Heart right ventricle (tissue), 16 donors: ENCODE data around the gene AKNA. TPM values are rescaled to one million over a fixed set of nuclear protein-coding genes. Genes with fewer than 3 reads are reported as not detected.
"Not testable (repeated sequence)": the region's sequence is repeated elsewhere in the genome, so short reads cannot be mapped to it uniquely, and the experiment has no call there.

ENCODE experiments used
- ATAC-seq, 8 donors: fragments of 200-7000 bp; cut with Tn5 transposase; one replicate each; pipeline ENCODE4 v1.9.1; 2020; ENCODE audit warnings: mild to moderate bottlenecking in 8 of 8, moderate library complexity in 8 of 8, moderate number of reproducible peaks in 1 of 8
- DNase-seq, 2 donors: peaks; one replicate each; pipeline ENCODE4 v3.0.0-alpha.2; 2020
- H3K27ac ChIP-seq, 10 donors: fragments of 200-600 bp; sonication (generic) in 2 of 10; one replicate each; pipeline versions ENCODE4 v1.5.0 to v1.8.0; 2020 to 2022; ENCODE audit warnings: mild to moderate bottlenecking in 3 of 10
- H3K27me3 ChIP-seq, 7 donors: fragments of 200-600 bp; one replicate each; pipeline ENCODE4 v1.8.0; 2021 to 2022; ENCODE audit warnings: mild to moderate bottlenecking in 2 of 7
- H3K36me3 ChIP-seq, 9 donors: fragments of 200-600 bp; sonication (generic) in 1 of 9; one replicate each; pipeline versions ENCODE4 v1.5.0 to v1.8.0; 2020 to 2022; ENCODE audit warnings: mild to moderate bottlenecking in 2 of 9
- H3K4me1 ChIP-seq, 9 donors: fragments of 200-600 bp; sonication (generic) in 1 of 9; one replicate each; pipeline versions ENCODE4 v1.5.0 to v1.8.0; 2020 to 2022; ENCODE audit warnings: mild to moderate bottlenecking in 4 of 9
- H3K4me3 ChIP-seq, 10 donors: fragments of 200-600 bp; sonication (generic) in 2 of 10; one replicate each; pipeline versions ENCODE4 v1.5.0 to v1.8.0; 2020 to 2022; ENCODE audit warnings: mild to moderate bottlenecking in 7 of 10, moderate library complexity in 2 of 10
- H3K9me3 ChIP-seq, 11 donors: fragments of 200-600 bp in 10 of 11; sonication (generic) in 2 of 11; one replicate each; pipeline versions ENCODE4 v1.5.0 to v1.8.0; 2013 to 2022; ENCODE audit warnings: mild to moderate bottlenecking in 2 of 11, control low read depth in 1 of 11, moderate library complexity in 1 of 11
- WGBS, 2 donors: extraction: QIAGEN DNeasy Blood & Tissue Kit; methylation state at CpG; one replicate each; pipeline ENCODE4 v1.1.7; 2013; ENCODE audit warnings: inconsistent platforms in 1 of 2; 5-methylcytosine and 5-hydroxymethylcytosine counted together
- intact Hi-C, 10 donors: fragments of 100-400 bp; cut with DNase I; formaldehyde crosslinking; loops; one replicate each; pipeline versions ENCODE4 v1.11.1 to v1.14.2; 2022
- polyA plus RNA-seq, 2 donors: library from polyadenylated mRNA; stranded (reverse); fragments of 200-250 nt; gene quantifications; one replicate each; pipeline ENCODE4 v1.2.3, GENCODE V29; 2013
- total RNA-seq, 10 donors: library from RNA; stranded (reverse); fragmentation: NEBNext Ultra II Directional in 3 of 10; extraction: Animal tissue kit (Norgen Biotek cat#: 25700) in 3 of 10; gene quantifications; one replicate each; pipeline versions ENCODE4 v1.2.1 to v1.2.4, GENCODE V29; 2021 to 2023
- TF ChIP-seq, protein P1 (sequence below), 9 donors: fragments of 200-600 bp; sonication (generic) in 2 of 9; IDR thresholded peaks; one replicate each; pipeline versions ENCODE4 v1.5.0 to v1.8.0; 2021 to 2022; ENCODE audit warnings: antibody characterized with exemption in 9 of 9, mild to moderate bottlenecking in 5 of 9, moderate library complexity in 1 of 9
- donor health status: Arrhythmogenic right ventricular cardiomyopathy.
- donor health status: ischemic (EF 13 %, LVEDD 7.1; RV severe dilation, severe dysfunction).
- donor health status: healthy with polysubstance abuse.
- donor health status: DM: no; HTN: yes; CAD: no.
- donor health status: DM: no; HTN: no; CAD: no.
- donor health status: ischemic (EF 25% LVEDD 6.9; RV normal size, moderate dysfunction).
- donor health status: ischemic (EF 25% LVEDD 5.7; RV mildly dilated, moderate dysfunction).
- donor health status: healthy.
- donor health status: DM: yes; HTN: yes; CAD: no.
- donor health status: Ischemic cardiomyopathy.
- donor health status: ischemic (EF 35%, LVEDD 5.7; RV mildly dilated, moderate dysfunction).
- donor health status: nonischemic (EF 11% LVEDD 7.7; RV severe dilation, severe dysfunction).
- donor health status: DM: yes; HTN: yes; CAD: no.
- donor health status: PGD.
- donor health status: ischemic (EF 29% LVEDD 5.4; RV normal size, mild dysfunction).
- donor health status: nonischemic (EF 23%, LVEDD 6.1; RV moderate dilation, normal function).

Gene AKNA
- total and polyA plus RNA-seq, 12 donors, result 2.7 to 20.5 (median 4.6) TPM

GRCh38 chr9:114331229-114332195 lies 56.3 kb downstream of the AKNA start:
- H3K27me3 ChIP-seq, H3K9me3 ChIP-seq, H3K4me1 ChIP-seq, H3K4me3 ChIP-seq, DNase-seq, intact Hi-C loops, H3K27ac ChIP-seq: not testable (repeated sequence)
- peak in 1 of 8 donors; percentile 5 for ATAC-seq
- 76 to 83% methylated on average over 14 to 15 of the region's 19 CpGs for WGBS, 2 donors
- H3K36me3 ChIP-seq, result peaks cover 0 to 20% (median 0%) of the 10 kb centered on the region in 9 donors

GRCh38 chr9:114330636-114331035 lies 57.1 kb downstream of the AKNA start:
- WGBS, 2 donors, result 62 to 78% methylated on average over 10 of the region's 10 CpGs
- peaks cover 0 to 8% (median 0%) of the 10 kb centered on the region in 7 donors for H3K27me3 ChIP-seq
- no peak for DNase-seq
- TF ChIP-seq, protein P1, sequence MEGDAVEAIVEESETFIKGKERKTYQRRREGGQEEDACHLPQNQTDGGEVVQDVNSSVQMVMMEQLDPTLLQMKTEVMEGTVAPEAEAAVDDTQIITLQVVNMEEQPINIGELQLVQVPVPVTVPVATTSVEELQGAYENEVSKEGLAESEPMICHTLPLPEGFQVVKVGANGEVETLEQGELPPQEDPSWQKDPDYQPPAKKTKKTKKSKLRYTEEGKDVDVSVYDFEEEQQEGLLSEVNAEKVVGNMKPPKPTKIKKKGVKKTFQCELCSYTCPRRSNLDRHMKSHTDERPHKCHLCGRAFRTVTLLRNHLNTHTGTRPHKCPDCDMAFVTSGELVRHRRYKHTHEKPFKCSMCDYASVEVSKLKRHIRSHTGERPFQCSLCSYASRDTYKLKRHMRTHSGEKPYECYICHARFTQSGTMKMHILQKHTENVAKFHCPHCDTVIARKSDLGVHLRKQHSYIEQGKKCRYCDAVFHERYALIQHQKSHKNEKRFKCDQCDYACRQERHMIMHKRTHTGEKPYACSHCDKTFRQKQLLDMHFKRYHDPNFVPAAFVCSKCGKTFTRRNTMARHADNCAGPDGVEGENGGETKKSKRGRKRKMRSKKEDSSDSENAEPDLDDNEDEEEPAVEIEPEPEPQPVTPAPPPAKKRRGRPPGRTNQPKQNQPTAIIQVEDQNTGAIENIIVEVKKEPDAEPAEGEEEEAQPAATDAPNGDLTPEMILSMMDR (IDR thresholded peaks at IDR 0.05), result no peak
- H3K4me1 ChIP-seq, result no peaks in the 10 kb centered on the region
- no peak overlapping the region for H3K4me3 ChIP-seq
- peaks cover 0 to 11% (median 0%) of the 10 kb centered on the region in 9 donors for H3K36me3 ChIP-seq
- intact Hi-C loops, result no loop called here
- no peak for ATAC-seq
- H3K9me3 ChIP-seq, result no peaks in the 10 kb centered on the region
- H3K27ac ChIP-seq, result no peak overlapping the region

GRCh38 chr9:114329625-114330022 lies 58.2 kb downstream of the AKNA start, which contains the start of gene ORM2:
TSS of gene ORM2 (plus strand) at chr9:114329869. CDS start at chr9:114329905, 36 bp downstream.
- DNase-seq, intact Hi-C loops: not testable (repeated sequence)
- ATAC-seq, result peak in 2 of 8 donors; percentile 10 to 19

DNA sequence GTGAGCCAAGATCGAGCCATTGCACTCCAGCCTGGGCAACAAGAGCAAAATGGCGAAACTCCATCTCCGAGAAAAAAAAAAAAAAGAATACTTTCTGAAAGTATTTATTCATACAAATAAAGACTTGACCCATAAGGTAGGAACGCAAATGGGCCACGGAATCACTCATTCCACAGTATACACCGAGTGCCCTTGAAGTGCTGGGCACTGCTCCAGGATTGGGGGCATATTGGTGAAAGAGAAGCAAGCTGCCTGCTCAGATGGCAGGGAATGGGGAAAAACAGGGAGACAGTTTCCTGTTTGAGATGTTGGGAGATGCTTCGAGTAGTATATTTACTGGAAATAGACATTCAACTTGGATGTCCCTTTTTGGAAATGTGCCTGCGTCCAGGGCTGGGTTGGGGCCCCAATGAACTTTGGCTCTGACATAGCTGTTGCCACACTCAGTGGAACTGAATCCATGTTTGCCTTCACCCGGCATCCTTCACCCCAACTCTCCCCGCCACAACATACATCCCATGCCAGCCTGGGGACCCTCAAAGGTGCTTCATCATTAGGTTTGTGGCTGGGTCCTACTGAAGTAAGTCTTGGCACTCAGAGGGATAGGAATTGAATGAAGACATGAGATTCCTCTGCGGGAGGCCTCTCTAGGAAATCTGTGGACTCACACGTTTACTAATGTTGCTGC lies 58.7 kb downstream of the AKNA start:
- intact Hi-C loops, ATAC-seq, H3K9me3 ChIP-seq, H3K4me3 ChIP-seq, H3K4me1 ChIP-seq, H3K36me3 ChIP-seq, H3K27ac ChIP-seq, DNase-seq: not testable (repeated sequence)
- peaks cover 0 to 15% (median 0%) of the 10 kb centered on the region in 7 donors for H3K27me3 ChIP-seq
- 88 to 90% methylated on average over 10 of the region's 12 CpGs for WGBS, 2 donors

More at GRCh38 chr9:114329625-114330022, 58.2 kb downstream of the AKNA start, which contains the start of gene ORM2:
- H3K27me3 ChIP-seq, H3K36me3 ChIP-seq, H3K27ac ChIP-seq, H3K9me3 ChIP-seq, H3K4me1 ChIP-seq, H3K4me3 ChIP-seq: not testable (repeated sequence)
- no CpG with 5 or more reads among the region's 10 CpGs for WGBS, 2 donors

DNA sequence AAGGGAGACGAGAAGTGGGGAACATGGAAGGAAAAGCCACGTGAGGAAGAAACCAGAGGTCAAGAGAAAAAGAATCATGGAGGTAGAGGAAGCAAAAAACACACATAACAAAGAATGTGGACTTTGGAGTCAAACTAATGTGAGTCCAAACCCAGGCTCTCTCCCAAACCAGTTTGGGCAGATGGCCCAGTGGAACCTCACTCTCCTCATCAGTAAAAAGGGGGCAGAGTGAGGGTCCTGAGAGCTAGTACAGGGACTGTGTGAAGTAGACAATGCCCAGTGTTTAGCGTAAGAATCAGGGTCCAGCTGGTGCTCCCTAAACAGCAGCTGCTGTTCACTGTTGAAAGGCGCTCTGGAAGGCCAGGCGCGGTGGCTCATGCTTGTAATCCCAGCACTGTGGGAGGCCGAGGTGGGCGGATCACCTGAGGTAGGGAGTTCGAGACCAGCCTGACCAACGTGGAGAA lies 59.4 kb downstream of the AKNA start:
- H3K27ac ChIP-seq, DNase-seq, H3K9me3 ChIP-seq, H3K36me3 ChIP-seq, intact Hi-C loops, ATAC-seq, H3K4me3 ChIP-seq, H3K4me1 ChIP-seq: not testable (repeated sequence)
- H3K27me3 ChIP-seq, result peaks cover 0 to 22% (median 0%) of the 10 kb centered on the region in 7 donors
- WGBS, 2 donors, result 87 to 90% methylated on average over 10 of the region's 10 CpGs

GRCh38 chr9:114327749-114328148 lies 60.0 kb downstream of the AKNA start:
- TF ChIP-seq, protein P1 (IDR thresholded peaks at IDR 0.05), result no peak
- no peaks in the 10 kb centered on the region for H3K36me3 ChIP-seq

GRCh38 chr9:114325684-114326254 lies 62.0 kb downstream of the AKNA start:
- DNase-seq, intact Hi-C loops, H3K27ac ChIP-seq, ATAC-seq, H3K9me3 ChIP-seq, H3K4me1 ChIP-seq, H3K4me3 ChIP-seq, H3K36me3 ChIP-seq: not testable (repeated sequence)
- peaks cover 0 to 22% (median 7%) of the 10 kb centered on the region in 7 donors for H3K27me3 ChIP-seq
- 77 to 81% methylated on average over 3 of the region's 3 CpGs for WGBS, 2 donors

More at GRCh38 chr9:114327749-114328148, 60.0 kb downstream of the AKNA start:
- no peak for ATAC-seq
- Histone ChIP-seq H3K27me3 (peaks cover 0 to 22% (median 0%) of the 10 kb centered on the region in 7 donors), H3K9me3 (no peaks in the 10 kb centered on the region), H3K4me1 (no peaks in the 10 kb centered on the region), H3K4me3 (no peak overlapping the region), H3K27ac (no peak overlapping the region)
- 92 to 94% methylated on average over 8 of the region's 8 CpGs for WGBS, 2 donors
- no peak for DNase-seq
- intact Hi-C loops, result no loop called here

- H3K27ac ChIP-seq, intact Hi-C loops, H3K9me3 ChIP-seq, H3K4me1 ChIP-seq, H3K4me3 ChIP-seq, DNase-seq, H3K36me3 ChIP-seq: not testable (repeated sequence)
- 83 to 86% methylated on average over 7 of the region's 9 CpGs for WGBS, 2 donors
- ATAC-seq, result peak in 1 of 8 donors; percentile 3
- peaks cover 0 to 25% (median 10%) of the 10 kb centered on the region in 7 donors for H3K27me3 ChIP-seq
Measured at GRCh38 chr9:114324965-114325364, 62.8 kb downstream of the AKNA start.
